ENCODE measurements around the gene KCTD6.
"Not testable (repeated sequence)": the region's sequence is repeated elsewhere in the genome, so short reads cannot be mapped to it uniquely, and the experiment has no call there.

KCTD6 gene

GRCh38 chr3:58521917-58522631, 30.2 kb downstream of the KCTD6 start:
- TF ChIP-seq EZH2phosphoT487 (IDR thresholded peaks at IDR 0.05; ENCODE audit: low read depth), result no peak
- no peak for TF ChIP-seq CTCF (IDR thresholded peaks at IDR 0.05; ENCODE audit: low read depth, low read length)
- H3K79me2 ChIP-seq (ENCODE audit: low read length), result no peaks in the 10 kb centered on the region
- H3K9me3 ChIP-seq (ENCODE audit: insufficient read depth, low read length), result no peaks in the 10 kb centered on the region
- no peaks in the 10 kb centered on the region for H3K36me3 ChIP-seq (replicated peaks; ENCODE audit: low read depth, low read length)
- no peaks in the 10 kb centered on the region for H4K20me1 ChIP-seq (ENCODE audit: insufficient read depth, low read length)
- H3K27me3 ChIP-seq (ENCODE audit: low read depth, low read length), result no peaks in the 10 kb centered on the region
- H3K4me3 ChIP-seq (ENCODE audit: low read length), result no peak overlapping the region
- H3K9ac ChIP-seq (ENCODE audit: low read length), result no peak overlapping the region
- H2AFZ ChIP-seq (ENCODE audit: low read depth, low read length), result no peak overlapping the region
- peaks cover 6% of the 10 kb centered on the region; the same call in 1 of the 2 replicates for H3K4me1 ChIP-seq (ENCODE audit: low read length)
- H3K27ac ChIP-seq (ENCODE audit: low read length), result no peak overlapping the region
- H3K4me2 ChIP-seq (ENCODE audit: low read length), result no peak overlapping the region

DNA sequence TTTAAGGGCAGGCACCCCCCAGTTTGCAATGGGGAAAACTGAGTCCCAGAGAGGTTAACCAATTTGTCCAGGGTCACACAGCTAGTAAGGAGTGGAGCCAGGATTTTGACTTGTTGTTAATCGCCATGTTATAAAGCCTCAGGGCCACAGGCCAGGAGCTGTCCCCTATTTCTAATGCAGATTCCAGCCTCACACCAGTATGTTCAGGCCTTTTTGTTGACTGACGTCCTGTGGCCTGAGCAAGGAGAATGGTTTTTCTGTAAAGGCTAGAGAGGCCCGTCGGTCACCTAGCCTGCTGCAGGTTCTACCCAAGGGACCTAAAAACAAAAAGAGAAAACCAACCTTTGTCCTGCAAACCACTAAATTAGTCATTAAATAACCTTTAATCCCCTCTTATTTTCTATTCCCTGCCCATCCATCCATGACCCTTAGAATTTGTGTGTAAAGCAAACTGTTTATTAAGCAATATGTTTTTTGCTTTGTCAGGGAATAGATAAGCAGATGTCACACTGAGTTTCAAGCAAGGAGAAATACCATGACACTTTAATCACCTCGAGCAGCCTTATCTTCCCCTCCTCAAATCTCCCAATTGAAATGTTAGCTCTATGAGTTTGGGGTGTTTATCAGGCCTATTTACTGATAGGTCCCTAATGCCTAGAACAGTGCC, 31.0 kb downstream of the KCTD6 start:
- no peak overlapping the region for H3K4me3 ChIP-seq (ENCODE audit: low read length)
- H3K27ac ChIP-seq (ENCODE audit: low read length), result no peak overlapping the region
- H3K79me2 ChIP-seq (ENCODE audit: low read length), result no peaks in the 10 kb centered on the region
- no peaks in the 10 kb centered on the region for H3K27me3 ChIP-seq (ENCODE audit: low read depth, low read length)
- peaks cover 6% of the 10 kb centered on the region; the same call in 1 of the 2 replicates for H3K4me1 ChIP-seq (ENCODE audit: low read length)
- H3K36me3 ChIP-seq (replicated peaks; ENCODE audit: low read depth, low read length), result no peaks in the 10 kb centered on the region
- TF ChIP-seq EZH2phosphoT487 (IDR thresholded peaks at IDR 0.05; ENCODE audit: low read depth) (no peak), CTCF (IDR thresholded peaks at IDR 0.05; ENCODE audit: low read depth, low read length) (no peak)
- H3K9me3 ChIP-seq (ENCODE audit: insufficient read depth, low read length), result no peaks in the 10 kb centered on the region
- H3K9ac ChIP-seq (ENCODE audit: low read length), result no peak overlapping the region
- H2AFZ ChIP-seq (ENCODE audit: low read depth, low read length), result no peak overlapping the region
- H3K4me2 ChIP-seq (ENCODE audit: low read length), result no peak overlapping the region
- H4K20me1 ChIP-seq (ENCODE audit: insufficient read depth, low read length), result no peaks in the 10 kb centered on the region

DNA sequence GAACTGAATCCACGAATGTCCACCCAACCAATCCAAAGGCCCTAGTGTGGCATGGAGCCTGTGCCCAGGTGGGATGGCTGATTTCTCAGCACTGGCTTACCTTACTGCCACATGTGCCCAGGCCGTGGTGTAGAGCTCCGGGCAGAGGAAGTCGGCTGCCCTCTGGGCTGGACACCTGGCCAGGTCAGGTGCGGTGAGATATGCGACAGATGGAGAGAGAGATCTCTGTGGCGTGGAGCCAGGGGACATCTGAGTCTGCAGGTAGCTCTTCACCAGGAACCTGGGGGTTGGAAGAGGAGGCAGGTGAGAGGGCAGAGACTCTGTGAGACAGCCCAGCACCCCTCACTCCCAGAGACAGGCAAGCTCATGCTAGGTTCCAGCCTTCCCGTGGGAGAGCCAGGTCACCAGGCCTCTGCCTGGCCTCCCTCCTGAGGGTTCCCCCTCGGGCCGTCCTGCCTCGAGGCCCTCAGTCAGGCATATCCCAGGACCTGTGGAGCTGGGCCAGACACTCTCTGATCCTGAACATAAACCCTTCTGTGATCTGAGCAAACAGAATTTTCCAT, 32.5 kb downstream of the KCTD6 start:
- Histone ChIP-seq H3K9me3 (ENCODE audit: insufficient read depth, low read length) (no peaks in the 10 kb centered on the region), H4K20me1 (ENCODE audit: insufficient read depth, low read length) (no peaks in the 10 kb centered on the region), H3K4me2 (ENCODE audit: low read length) (no peak overlapping the region), H2AFZ (ENCODE audit: low read depth, low read length) (no peak overlapping the region), H3K79me2 (ENCODE audit: low read length) (no peaks in the 10 kb centered on the region), H3K27ac (ENCODE audit: low read length) (no peak overlapping the region), H3K27me3 (ENCODE audit: low read depth, low read length) (no peaks in the 10 kb centered on the region), H3K4me1 (ENCODE audit: low read length) (peaks cover 6% of the 10 kb centered on the region; the same call in 1 of the 2 replicates), H3K4me3 (ENCODE audit: low read length) (no peak overlapping the region), H3K9ac (ENCODE audit: low read length) (no peak overlapping the region), H3K36me3 (replicated peaks; ENCODE audit: low read depth, low read length) (no peaks in the 10 kb centered on the region)
- no peak for TF ChIP-seq CTCF (IDR thresholded peaks at IDR 0.05; ENCODE audit: low read depth, low read length)
- no peak for TF ChIP-seq EZH2phosphoT487 (IDR thresholded peaks at IDR 0.05; ENCODE audit: low read depth)

GRCh38 chr3:58526515-58526957, 34.6 kb downstream of the KCTD6 start:
- Histone ChIP-seq H3K27ac (ENCODE audit: low read length) (no peak overlapping the region), H4K20me1 (ENCODE audit: insufficient read depth, low read length) (no peaks in the 10 kb centered on the region), H3K9me3 (ENCODE audit: insufficient read depth, low read length) (no peaks in the 10 kb centered on the region), H3K27me3 (ENCODE audit: low read depth, low read length) (no peaks in the 10 kb centered on the region), H3K4me1 (ENCODE audit: low read length) (no peaks in the 10 kb centered on the region), H3K36me3 (replicated peaks; ENCODE audit: low read depth, low read length) (no peaks in the 10 kb centered on the region), H3K79me2 (ENCODE audit: low read length) (no peaks in the 10 kb centered on the region), H3K4me2 (ENCODE audit: low read length) (no peak overlapping the region), H3K4me3 (ENCODE audit: low read length) (no peak overlapping the region), H3K9ac (ENCODE audit: low read length) (no peak overlapping the region), H2AFZ (ENCODE audit: low read depth, low read length) (no peak overlapping the region)
- TF ChIP-seq CTCF (IDR thresholded peaks at IDR 0.05; ENCODE audit: low read depth, low read length) (no peak), EZH2phosphoT487 (IDR thresholded peaks at IDR 0.05; ENCODE audit: low read depth) (no peak)

GRCh38 chr3:58527440-58527839, 35.5 kb downstream of the KCTD6 start:
- H4K20me1 ChIP-seq (ENCODE audit: insufficient read depth, low read length); H3K4me3 ChIP-seq (ENCODE audit: low read length); H3K4me2 ChIP-seq (ENCODE audit: low read length); H3K4me1 ChIP-seq (ENCODE audit: low read length); H3K9ac ChIP-seq (ENCODE audit: low read length); H3K27ac ChIP-seq (ENCODE audit: low read length); H2AFZ ChIP-seq (ENCODE audit: low read depth, low read length); H3K36me3 ChIP-seq (replicated peaks; ENCODE audit: low read depth, low read length); H3K9me3 ChIP-seq (ENCODE audit: insufficient read depth, low read length); H3K79me2 ChIP-seq (ENCODE audit: low read length); H3K27me3 ChIP-seq (ENCODE audit: low read depth, low read length): not testable (repeated sequence)
